Osteoblast (primary cell): ENCODE data around the gene NYNRIN. TPM values are rescaled to one million over a fixed set of nuclear protein-coding genes. Genes with fewer than 3 reads are reported as not detected.
"Not testable (repeated sequence)": the region's sequence is repeated elsewhere in the genome, so short reads cannot be mapped to it uniquely, and the experiment has no call there.

Source experiments
- DNase-seq: peaks from one replicate; pipeline ENCODE4 v3.0.0; 2011; ENCODE audit warnings: low spot score, mixed read lengths; ENCODE audit not compliant: insufficient read length; ENCODE audit errors: missing footprints
- H2AFZ ChIP-seq: 2 replicates; pipeline ENCODE4 v1.6.0; 2011; ENCODE audit warnings: mild to moderate bottlenecking, low read length
- H3K27ac ChIP-seq: 2 replicates; pipeline ENCODE4 v1.5.1; 2011; ENCODE audit warnings: mild to moderate bottlenecking, low read depth, low read length, moderate library complexity
- H3K27me3 ChIP-seq: 2 replicates; pipeline ENCODE4 v1.6.0; 2012; ENCODE audit warnings: mild to moderate bottlenecking, control low read depth, inconsistent platforms, low read length, moderate library complexity; ENCODE audit not compliant: insufficient read depth
- H3K36me3 ChIP-seq: 2 replicates; pipeline ENCODE4 v1.5.1; 2011; ENCODE audit warnings: mild to moderate bottlenecking, low read length, control low read depth, moderate library complexity; ENCODE audit not compliant: insufficient read depth
- H3K4me1 ChIP-seq: 2 replicates; pipeline ENCODE4 v1.5.1; 2011; ENCODE audit warnings: mild to moderate bottlenecking, low read length, control low read depth, moderate library complexity; ENCODE audit not compliant: insufficient read depth
- H3K4me2 ChIP-seq: 2 replicates; pipeline ENCODE4 v1.6.0; 2011; ENCODE audit warnings: mild to moderate bottlenecking, low read length; ENCODE audit not compliant: insufficient read depth
- H3K4me3 ChIP-seq: fragments of 200-600 bp; sonication (generic); 3 replicates; pipeline ENCODE4 v1.5.1; 2012; ENCODE audit warnings: mild to moderate bottlenecking, low read length, inconsistent platforms; ENCODE audit not compliant: insufficient read depth
- H3K79me2 ChIP-seq: 2 replicates; pipeline ENCODE4 v1.6.0; 2012; ENCODE audit warnings: mild to moderate bottlenecking, low read length, control low read depth, inconsistent platforms; ENCODE audit not compliant: insufficient read depth
- H3K9me3 ChIP-seq: 2 replicates; pipeline ENCODE4 v1.5.1; 2011; ENCODE audit warnings: low read depth, low read length, control low read depth
- H4K20me1 ChIP-seq: 2 replicates; pipeline ENCODE4 v1.6.0; 2012; ENCODE audit warnings: mild to moderate bottlenecking, low read length, control low read depth; ENCODE audit not compliant: insufficient read depth
- total RNA-seq: library from RNA; depleted of rRNA; stranded (reverse); fragments of >200 nt; gene quantifications from 2 replicates; pipeline ENCODE4 v1.2.3, GENCODE V29; 2012
- TF ChIP-seq, protein P1 (sequence below): IDR thresholded peaks from 2 replicates; pipeline ENCODE4 v1.5.1; 2011; ENCODE audit warnings: mild to moderate bottlenecking, low read depth, low read length, moderate library complexity; ENCODE audit errors: extremely low read depth

NYNRIN gene
- total RNA-seq, 1 donor, result 7.2 TPM

DNA sequence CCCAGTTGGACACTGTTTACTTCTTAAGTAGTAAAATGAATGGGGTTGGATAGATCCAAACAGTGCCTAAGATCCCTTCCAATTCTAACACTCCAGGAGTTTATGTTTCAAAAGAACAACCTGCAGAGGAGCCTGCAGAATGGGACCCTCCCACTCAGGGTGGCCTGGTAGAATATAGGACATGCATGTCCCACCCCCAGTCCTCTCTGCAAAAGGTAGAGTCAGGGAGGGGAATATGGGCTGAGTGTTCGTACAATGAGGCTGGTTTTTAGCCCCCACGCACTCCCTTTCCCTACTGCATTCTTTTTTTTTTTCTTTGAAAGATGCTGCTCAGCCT, 11.8 kb upstream of the NYNRIN start:
- Histone ChIP-seq H3K4me2 (no peak overlapping the region), H3K27ac (no peak overlapping the region), H3K27me3 (no peaks in the 10 kb centered on the region), H4K20me1 (no peaks in the 10 kb centered on the region), H2AFZ (no peak overlapping the region), H3K79me2 (no peaks in the 10 kb centered on the region), H3K9me3 (no peaks in the 10 kb centered on the region), H3K36me3 (no peaks in the 10 kb centered on the region), H3K4me3 (no peak overlapping the region), H3K4me1 (peaks cover under 1% of the 10 kb centered on the region)
- DNase-seq, result no peak
- TF ChIP-seq, protein P1, sequence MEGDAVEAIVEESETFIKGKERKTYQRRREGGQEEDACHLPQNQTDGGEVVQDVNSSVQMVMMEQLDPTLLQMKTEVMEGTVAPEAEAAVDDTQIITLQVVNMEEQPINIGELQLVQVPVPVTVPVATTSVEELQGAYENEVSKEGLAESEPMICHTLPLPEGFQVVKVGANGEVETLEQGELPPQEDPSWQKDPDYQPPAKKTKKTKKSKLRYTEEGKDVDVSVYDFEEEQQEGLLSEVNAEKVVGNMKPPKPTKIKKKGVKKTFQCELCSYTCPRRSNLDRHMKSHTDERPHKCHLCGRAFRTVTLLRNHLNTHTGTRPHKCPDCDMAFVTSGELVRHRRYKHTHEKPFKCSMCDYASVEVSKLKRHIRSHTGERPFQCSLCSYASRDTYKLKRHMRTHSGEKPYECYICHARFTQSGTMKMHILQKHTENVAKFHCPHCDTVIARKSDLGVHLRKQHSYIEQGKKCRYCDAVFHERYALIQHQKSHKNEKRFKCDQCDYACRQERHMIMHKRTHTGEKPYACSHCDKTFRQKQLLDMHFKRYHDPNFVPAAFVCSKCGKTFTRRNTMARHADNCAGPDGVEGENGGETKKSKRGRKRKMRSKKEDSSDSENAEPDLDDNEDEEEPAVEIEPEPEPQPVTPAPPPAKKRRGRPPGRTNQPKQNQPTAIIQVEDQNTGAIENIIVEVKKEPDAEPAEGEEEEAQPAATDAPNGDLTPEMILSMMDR, result no peak

DNA sequence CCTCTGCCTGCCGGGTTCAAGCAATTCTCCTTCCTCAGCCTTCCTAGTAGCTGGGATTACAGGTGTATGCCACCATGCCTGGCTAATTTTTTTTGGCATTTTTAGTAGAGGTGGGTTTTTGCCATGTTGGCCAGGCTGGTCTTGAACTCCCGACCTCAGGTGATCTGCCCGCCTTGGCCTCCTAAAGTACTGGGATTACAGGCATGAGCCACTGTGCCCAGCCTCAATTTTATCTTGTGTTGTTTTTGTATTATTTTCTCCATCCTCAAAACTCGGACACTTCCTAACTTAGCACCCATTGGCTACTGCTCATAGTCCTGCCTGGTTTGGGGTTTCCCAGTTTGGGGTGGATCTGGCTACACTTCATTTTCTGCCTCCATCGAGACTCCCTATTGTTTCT, 11.2 kb upstream of the NYNRIN start:
- H4K20me1 ChIP-seq, H3K4me1 ChIP-seq, H3K36me3 ChIP-seq, H3K27me3 ChIP-seq, H3K9me3 ChIP-seq, H3K27ac ChIP-seq, DNase-seq, H3K79me2 ChIP-seq, H2AFZ ChIP-seq, H3K4me3 ChIP-seq, H3K4me2 ChIP-seq: not testable (repeated sequence)

DNA sequence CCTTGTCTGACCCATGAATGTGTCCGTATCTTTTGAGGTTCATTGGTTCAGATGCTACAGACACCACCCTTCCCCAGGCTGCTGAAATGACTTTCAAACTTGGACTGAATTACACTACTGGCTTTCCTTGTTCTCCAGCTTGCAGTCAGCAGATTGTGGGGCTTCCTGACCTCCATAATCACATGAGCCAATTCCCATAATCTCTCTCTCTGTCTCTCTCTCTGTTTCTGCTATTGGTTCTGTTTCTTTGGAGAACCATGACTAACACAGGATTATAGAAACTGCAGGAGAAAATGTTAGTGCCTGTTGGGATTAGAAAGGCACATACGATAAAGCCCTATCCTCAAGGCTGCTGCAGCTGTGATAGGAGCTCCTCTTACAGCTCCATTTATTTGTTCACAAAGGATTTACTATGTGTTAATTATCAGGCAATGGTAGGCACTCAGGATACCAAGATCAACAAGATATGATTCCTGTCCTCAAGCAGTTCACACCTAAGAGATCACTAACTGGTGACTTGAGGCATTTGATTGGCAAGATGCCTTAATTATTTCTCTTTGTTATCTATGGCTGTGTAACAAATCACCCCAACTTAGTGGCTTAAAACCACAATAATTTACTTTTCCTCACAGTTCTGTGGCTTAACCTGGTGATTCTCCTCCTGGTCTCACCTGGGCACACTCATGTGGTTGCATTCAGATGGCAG, 10.2 kb upstream of the NYNRIN start:
- Histone ChIP-seq H2AFZ (no peak overlapping the region), H3K4me3 (no peak overlapping the region), H3K36me3 (no peaks in the 10 kb centered on the region), H3K9me3 (no peaks in the 10 kb centered on the region), H4K20me1 (no peaks in the 10 kb centered on the region), H3K27ac (no peak overlapping the region), H3K27me3 (no peaks in the 10 kb centered on the region), H3K4me2 (no peak overlapping the region), H3K4me1 (peaks cover 11% of the 10 kb centered on the region), H3K79me2 (no peaks in the 10 kb centered on the region)
- TF ChIP-seq, protein P1, result no peak
- DNase-seq, result no peak

DNA sequence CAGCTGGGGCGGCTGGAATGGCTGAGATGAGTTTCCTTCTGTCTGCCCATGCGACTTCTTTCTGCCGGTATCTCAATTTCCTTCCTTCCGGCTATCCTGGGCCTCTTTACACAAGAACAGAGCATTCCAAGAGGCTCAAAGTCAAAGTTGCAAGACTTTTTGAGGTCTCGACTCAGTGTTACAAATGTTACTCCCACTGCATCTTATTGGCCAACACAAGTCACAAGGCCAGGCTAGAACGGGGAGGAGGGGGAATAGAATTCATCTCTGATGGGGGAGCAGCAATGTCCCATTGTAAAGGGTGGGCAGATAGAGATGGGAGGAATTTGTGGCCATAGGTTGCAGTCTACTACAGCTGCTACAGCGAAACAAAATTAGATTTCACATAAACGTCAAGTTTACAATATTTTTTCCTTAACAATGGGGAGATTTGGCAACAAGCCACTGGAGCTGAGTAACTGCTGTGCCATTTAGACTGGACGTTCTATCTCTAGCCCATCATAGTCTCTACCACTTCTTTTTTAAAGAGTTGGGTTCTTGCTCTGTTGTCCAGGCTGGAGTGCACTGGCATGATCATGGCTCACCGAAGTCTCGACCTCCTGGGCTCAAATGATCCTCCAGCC, 9.5 kb upstream of the NYNRIN start:
- peaks cover 11% of the 10 kb centered on the region for H3K4me1 ChIP-seq
- no peak for DNase-seq
- no peaks in the 10 kb centered on the region for H3K79me2 ChIP-seq
- no peaks in the 10 kb centered on the region for H3K36me3 ChIP-seq
- H3K27me3 ChIP-seq, result no peaks in the 10 kb centered on the region
- H3K4me3 ChIP-seq, result no peak overlapping the region
- H2AFZ ChIP-seq, result no peak overlapping the region
- H3K9me3 ChIP-seq, result no peaks in the 10 kb centered on the region
- H4K20me1 ChIP-seq, result no peaks in the 10 kb centered on the region
- TF ChIP-seq, protein P1, result no peak
- no peak overlapping the region for H3K27ac ChIP-seq
- peak overlapping the region; percentile 30 for H3K4me2 ChIP-seq
